LNCAP (cell line): ENCODE data around the gene ZFP1.

Experiments used
- TF ChIP-seq, protein P1 (sequence below): fragments of 450-650 bp; IDR thresholded peaks from 2 replicates; pipeline ENCODE4 v1.5.1; 2017; ENCODE audit warnings: mild to moderate bottlenecking

ZFP1 gene

DNA sequence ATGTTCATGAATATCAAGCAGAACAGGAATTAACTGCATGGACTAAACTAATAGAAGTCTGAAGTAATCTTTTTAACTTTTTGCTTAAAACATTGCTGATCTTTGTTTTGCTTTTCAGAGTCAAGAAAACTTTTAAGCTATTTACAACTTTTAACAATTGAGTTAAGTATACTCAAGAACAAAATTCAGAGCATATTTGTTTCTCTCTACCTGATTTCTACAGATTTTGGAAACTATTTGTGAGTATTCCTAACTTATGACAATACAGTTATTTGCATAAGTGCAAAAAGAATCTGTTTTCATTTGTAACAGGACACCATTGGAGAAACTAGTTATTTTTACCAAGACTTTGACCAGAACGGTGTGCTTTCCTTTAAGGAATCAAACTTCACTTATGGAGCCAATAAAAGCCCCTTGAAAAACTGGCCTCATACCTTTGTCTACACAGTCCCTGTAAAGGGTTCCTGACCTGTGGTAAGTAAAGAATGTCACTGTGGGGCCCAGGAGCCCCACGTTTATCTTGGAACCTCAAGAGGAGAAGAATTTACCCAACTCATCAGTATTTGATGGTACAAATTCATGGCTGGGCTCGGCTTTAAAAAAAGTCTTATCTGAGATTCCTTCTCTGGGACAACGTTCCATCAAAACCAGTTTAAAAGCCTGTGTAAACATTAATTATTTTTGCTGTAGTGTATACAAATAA, 20.5 kb upstream of the ZFP1 start:
- TF ChIP-seq, protein P1, sequence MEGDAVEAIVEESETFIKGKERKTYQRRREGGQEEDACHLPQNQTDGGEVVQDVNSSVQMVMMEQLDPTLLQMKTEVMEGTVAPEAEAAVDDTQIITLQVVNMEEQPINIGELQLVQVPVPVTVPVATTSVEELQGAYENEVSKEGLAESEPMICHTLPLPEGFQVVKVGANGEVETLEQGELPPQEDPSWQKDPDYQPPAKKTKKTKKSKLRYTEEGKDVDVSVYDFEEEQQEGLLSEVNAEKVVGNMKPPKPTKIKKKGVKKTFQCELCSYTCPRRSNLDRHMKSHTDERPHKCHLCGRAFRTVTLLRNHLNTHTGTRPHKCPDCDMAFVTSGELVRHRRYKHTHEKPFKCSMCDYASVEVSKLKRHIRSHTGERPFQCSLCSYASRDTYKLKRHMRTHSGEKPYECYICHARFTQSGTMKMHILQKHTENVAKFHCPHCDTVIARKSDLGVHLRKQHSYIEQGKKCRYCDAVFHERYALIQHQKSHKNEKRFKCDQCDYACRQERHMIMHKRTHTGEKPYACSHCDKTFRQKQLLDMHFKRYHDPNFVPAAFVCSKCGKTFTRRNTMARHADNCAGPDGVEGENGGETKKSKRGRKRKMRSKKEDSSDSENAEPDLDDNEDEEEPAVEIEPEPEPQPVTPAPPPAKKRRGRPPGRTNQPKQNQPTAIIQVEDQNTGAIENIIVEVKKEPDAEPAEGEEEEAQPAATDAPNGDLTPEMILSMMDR, result no peak

DNA sequence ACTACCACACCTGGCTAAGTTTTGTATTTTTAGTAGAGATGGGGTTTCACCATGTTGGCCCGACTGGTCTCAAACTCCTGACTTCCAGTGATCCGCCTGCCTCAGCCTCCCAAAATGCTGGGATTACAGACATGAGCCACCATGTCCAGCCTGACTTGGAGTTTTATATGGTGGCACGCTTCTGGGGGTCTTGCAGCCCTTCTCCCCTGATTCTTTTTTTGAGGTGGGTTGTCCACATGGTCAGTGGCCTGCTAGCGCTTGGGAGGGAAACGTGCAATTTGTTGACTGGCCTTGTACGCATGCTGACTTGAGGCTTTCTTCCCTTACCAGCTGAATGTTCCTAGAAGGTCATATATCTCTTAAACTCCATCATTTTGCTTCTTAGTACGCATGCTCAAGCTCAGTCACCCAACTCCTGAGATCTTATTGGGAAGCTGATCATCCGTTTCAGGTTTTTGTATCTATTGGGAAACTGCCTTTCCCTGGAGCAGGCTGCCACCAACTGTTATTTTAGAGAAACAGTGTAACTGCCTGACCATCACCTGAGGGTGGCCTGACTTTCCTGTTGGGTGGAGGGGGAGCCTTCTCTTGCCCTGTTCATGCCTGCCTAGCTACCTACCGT, 18.1 kb upstream of the ZFP1 start:
- TF ChIP-seq, protein P1, result no peak

DNA sequence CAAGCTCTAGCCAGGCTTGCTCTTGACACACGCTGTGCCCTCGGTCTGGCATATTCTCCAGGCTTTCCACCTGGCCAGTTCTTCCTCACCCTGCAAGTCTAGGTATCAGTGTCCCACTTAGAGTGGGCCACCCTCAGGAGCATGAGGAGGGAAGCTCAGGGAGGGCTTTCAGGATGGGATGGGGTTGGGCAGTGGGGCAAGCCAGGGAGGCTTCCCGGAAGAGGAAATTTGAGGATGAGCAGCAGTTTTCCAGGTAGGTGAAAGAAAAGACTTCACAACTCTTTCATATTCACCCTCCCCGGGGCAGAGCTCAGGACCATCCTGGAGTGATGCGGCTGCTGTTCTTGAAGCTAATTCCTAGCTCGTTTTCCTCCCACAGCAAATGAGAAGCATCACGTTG, 17.2 kb upstream of the ZFP1 start:
- TF ChIP-seq, protein P1, result no peak

DNA sequence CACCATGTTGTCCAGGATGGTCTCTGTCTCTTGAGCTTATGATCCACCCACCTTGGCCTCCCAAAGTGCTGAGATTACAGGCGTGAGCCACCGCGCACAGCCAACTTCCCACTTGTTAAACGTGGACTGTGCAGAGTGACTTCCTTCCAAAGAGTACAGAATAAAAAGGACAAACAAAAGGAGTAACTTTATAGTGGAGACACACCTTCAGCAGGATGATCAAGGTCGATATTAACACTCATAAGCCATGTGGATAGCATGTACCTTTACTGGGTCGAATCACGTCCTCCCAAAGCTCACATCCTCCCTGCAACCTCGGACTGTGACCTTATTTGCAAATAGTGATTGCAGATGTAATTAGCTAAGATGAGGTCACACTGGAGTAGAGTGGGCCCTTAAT, 10.1 kb upstream of the ZFP1 start:
- TF ChIP-seq, protein P1, result no peak

DNA sequence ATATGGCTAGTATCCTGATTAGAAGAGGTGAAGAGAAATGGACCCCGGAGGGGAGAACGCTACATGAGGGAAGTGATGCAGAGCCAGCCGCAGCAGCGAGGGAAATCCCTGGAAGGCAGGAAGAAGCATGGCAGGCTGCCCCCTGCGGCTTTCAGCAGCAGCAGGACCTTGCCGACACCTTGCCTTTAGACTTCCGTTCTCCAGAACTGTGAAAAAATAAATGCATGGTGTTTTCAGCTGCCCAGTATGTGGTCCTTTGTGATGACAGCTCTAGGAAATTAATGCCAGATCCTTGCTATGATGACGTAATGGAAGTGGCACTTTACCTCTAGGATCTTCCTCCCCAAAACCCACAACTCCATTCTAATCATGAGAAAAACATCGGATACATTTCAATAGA, 9.7 kb upstream of the ZFP1 start:
- TF ChIP-seq, protein P1, result no peak

DNA sequence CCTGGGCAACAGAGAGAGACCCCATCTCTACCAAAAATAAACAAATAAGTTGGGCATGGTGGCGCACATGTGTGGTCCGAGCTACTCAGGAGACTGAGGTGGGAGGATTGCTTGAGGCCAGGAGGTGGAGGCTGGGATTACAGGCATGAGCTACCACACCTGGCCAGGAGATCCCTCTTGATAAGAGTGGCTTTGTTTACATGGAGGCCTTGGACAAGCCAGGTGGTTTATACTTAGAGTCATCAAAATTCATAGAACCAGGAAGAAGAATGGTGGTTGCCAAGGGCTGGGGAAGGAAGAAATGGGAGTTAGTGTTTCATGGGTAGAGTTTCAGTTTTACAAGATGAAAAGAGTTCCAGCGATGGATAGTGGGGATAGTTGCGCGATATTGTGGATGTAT, 8.8 kb upstream of the ZFP1 start:
- TF ChIP-seq, protein P1, result no peak

DNA sequence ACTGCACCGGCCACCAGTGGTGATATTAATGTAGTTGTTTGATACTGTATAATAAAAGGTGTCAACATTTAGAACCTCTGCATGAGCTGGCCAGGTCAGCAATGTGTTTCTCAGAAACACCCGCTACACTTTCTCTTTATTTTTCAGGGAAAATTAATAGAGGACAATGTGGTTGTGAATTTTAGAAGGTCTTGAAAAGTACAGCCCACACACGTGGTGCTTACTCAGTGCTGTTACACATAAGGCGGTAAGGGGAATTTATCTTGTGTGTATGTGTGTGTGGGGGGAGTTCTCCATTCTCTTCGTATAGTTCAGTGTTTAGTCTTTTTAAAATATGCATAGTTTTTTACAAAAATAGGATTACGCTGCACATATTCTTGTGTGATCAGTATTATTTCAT, 4.4 kb upstream of the ZFP1 start:
- TF ChIP-seq, protein P1, result no peak

DNA sequence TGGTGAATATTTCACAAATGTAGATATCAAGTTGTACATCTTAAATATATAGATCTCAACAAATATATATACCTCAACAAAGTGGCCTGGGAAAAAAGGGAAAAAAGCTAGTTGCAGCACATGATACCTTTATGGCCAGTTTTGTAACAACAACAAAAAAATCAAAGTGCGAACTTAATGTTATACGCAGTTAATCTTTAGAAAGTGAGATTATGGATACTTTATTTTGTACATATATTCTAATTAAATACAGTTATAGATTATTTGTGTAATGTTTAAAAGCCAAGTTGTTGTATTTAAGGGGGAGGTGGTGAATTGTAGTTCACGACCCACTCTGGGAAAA, 385 bp upstream of the ZFP1 start:
- TF ChIP-seq, protein P1, result no peak
